Peyer's patch (tissue), 4 donors: ENCODE data around the gene TRAP1. TPM values are rescaled to one million over a fixed set of nuclear protein-coding genes. Genes with fewer than 3 reads are reported as not detected.

ENCODE experiments used
- DNase-seq, 3 donors: peaks; one replicate each; pipeline ENCODE4 v3.0.0-alpha.2; 2017 to 2019
- H3K27ac ChIP-seq, 4 donors: fragments of 200-600 bp; sonication (generic); one replicate each; pipeline ENCODE4 v1.5.1; 2016 to 2019
- H3K27me3 ChIP-seq, 2 donors: fragments of 200-600 bp; sonication (generic); one replicate each; pipeline ENCODE4 v1.5.1; 2019
- H3K36me3 ChIP-seq, 3 donors: fragments of 200-600 bp; sonication (generic); one replicate each; pipeline ENCODE4 v1.5.1; 2016 to 2019
- H3K4me1 ChIP-seq, 4 donors: fragments of 200-600 bp; sonication (generic); one replicate each; pipeline ENCODE4 v1.5.1; 2016 to 2019
- H3K4me3 ChIP-seq, 4 donors: fragments of 200-600 bp; sonication (generic); 1 replicate in 3 of 4; 2 replicates in 1 of 4; pipeline ENCODE4 v1.5.1; 2016 to 2019; ENCODE audit warnings: mild to moderate bottlenecking in 1 of 4
- H3K9me3 ChIP-seq, 4 donors: fragments of 200-600 bp; sonication (generic); one replicate each; pipeline ENCODE4 v1.5.1; 2016 to 2019; ENCODE audit warnings: mild to moderate bottlenecking in 1 of 4
- POLR2A ChIP-seq, 2 donors: fragments of 450-650 bp; IDR thresholded peaks; one replicate each; pipeline ENCODE4 v1.5.1; 2017; ENCODE audit warnings: antibody characterized with exemption in 2 of 2, mild to moderate bottlenecking in 2 of 2, moderate library complexity in 2 of 2
- total RNA-seq, 4 donors: library from RNA; depleted of rRNA; stranded (reverse); fragments of >200 nt; gene quantifications; one replicate each; pipeline ENCODE4 v1.1.0, GENCODE V29; 2016
- TF ChIP-seq, protein P1 (sequence below), 6 experiments: fragments of 450-650 bp in 4 of 6; fragments of 200-600 bp in 2 of 6; sonication (generic) in 1 of 6; IDR thresholded peaks; one replicate each; pipeline ENCODE4 v1.5.1; 2017 to 2019; ENCODE audit warnings: antibody characterized with exemption in 6 of 6, mild to moderate bottlenecking in 3 of 6, moderate library complexity in 1 of 6

TRAP1 gene
- total RNA-seq, 4 donors from 2014 or later: 18.9 to 151 (median 52.8) TPM

DNA sequence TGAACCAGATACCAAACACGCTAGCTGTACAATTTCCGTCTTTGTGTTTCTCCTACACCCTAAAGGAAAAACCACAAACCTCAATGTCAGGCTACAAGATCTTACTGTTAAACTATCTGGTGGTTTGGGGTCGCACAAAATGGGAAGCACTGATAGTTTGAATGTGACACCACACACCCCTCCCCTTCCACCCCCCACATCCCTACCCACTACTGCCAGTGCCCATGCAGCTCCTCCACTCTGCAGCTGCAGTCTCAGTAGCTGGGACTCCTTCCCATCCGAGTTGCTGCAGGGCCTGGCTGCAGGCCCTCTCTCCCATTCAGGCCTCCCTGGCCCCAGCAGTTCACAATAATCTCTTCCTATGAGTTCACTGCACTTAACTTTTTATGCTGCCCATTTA is 18.4 kb downstream of the TRAP1 start:
- no peaks in the 10 kb centered on the region for H3K36me3 ChIP-seq
- no peak overlapping the region for H3K27ac ChIP-seq
- no peak for DNase-seq
- H3K27me3 ChIP-seq: no peaks in the 10 kb centered on the region
- H3K4me1 ChIP-seq: peaks cover 0 to 12% (median 0%) of the 10 kb centered on the region in 4 donors
- TF ChIP-seq, protein P1, sequence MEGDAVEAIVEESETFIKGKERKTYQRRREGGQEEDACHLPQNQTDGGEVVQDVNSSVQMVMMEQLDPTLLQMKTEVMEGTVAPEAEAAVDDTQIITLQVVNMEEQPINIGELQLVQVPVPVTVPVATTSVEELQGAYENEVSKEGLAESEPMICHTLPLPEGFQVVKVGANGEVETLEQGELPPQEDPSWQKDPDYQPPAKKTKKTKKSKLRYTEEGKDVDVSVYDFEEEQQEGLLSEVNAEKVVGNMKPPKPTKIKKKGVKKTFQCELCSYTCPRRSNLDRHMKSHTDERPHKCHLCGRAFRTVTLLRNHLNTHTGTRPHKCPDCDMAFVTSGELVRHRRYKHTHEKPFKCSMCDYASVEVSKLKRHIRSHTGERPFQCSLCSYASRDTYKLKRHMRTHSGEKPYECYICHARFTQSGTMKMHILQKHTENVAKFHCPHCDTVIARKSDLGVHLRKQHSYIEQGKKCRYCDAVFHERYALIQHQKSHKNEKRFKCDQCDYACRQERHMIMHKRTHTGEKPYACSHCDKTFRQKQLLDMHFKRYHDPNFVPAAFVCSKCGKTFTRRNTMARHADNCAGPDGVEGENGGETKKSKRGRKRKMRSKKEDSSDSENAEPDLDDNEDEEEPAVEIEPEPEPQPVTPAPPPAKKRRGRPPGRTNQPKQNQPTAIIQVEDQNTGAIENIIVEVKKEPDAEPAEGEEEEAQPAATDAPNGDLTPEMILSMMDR (IDR thresholded peaks at IDR 0.05): no peak
- no peak for TF ChIP-seq POLR2A (IDR thresholded peaks at IDR 0.05)
- no peak overlapping the region for H3K4me3 ChIP-seq
- H3K9me3 ChIP-seq: no peaks in the 10 kb centered on the region

DNA sequence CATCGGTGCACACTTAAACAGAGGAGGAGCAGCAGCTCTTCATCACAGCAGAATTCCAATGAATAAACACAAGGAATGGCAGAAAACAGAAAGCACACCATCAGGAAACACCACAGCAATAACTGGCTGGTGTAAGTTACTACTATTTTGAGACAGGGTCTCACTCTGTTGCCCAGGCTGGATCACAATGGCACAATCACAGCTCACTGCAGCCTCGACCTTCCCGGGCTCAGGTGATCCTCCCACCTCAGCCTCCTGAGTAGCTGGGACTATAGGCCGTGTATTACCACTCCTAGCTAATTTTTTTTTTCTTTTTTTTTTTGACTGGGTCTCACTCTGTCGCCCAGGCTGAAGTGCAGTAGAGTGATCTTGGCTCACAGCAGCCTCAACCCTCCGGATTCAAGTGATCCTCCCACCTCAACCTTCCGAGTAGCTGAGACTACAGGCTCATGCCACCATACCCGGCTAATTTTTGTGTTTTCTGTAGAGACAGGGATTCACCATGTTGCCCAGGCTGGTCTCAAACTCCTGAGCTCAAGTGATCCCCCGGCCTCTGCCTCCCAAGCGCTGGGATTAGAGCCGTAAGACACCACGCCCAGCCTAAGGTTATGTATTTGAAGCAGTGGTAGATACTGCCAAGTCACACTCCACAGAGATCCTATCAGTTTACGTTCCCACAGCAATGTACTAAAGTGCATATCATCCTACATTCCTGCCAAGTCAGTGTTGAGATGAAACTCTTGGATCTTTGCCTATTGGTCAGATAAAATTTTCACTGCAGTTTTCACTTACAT is 20.7 kb downstream of the TRAP1 start:
- no peaks in the 10 kb centered on the region for H3K36me3 ChIP-seq
- H3K4me3 ChIP-seq: no peak overlapping the region
- no peak for TF ChIP-seq POLR2A (IDR thresholded peaks at IDR 0.05)
- TF ChIP-seq, protein P1 (IDR thresholded peaks at IDR 0.05): no peak
- no peaks in the 10 kb centered on the region for H3K27me3 ChIP-seq
- no peak for DNase-seq
- H3K27ac ChIP-seq: no peak overlapping the region
- peaks cover 0 to 12% (median 0%) of the 10 kb centered on the region in 4 donors for H3K4me1 ChIP-seq
- H3K9me3 ChIP-seq: no peaks in the 10 kb centered on the region

DNA sequence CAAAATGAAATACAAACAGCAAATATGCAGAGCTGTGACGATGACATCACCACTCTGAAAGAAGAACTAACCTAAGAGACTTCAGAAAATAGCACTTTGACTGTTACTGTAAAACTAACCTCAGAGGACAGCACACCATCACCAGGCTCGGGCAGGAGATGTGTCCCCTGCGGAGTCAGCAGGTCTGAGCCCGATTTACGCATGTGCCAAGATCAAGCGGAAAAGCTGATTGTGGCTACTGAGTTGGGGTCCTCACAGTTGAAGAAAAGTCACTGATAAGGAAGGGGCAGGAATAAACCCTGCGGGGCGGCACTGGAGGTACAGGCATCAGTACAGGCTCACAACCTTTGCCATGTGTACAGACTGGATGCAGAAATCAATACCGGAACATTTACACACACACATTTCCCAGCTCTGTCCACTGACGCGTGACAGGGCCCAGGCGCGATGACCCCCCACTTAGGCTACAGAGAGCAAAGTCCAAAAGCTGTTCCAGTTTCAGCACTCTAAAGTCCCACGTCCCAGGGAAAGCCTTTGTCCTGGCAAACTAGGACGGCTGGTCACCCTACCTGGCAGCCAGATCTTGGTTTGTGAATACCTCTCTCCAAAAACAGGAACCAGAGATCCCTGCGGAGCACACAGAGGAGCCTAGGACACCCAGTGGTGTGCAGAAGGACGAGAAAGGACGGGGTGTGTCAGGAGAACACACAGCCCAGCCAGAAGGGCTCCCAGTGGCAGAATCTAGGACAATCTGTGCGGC is 21.5 kb downstream of the TRAP1 start:
- no peaks in the 10 kb centered on the region for H3K9me3 ChIP-seq
- TF ChIP-seq POLR2A (IDR thresholded peaks at IDR 0.05): no peak
- TF ChIP-seq, protein P1 (IDR thresholded peaks at IDR 0.05): no peak
- peaks cover 0 to 16% (median 0%) of the 10 kb centered on the region in 4 donors for H3K4me1 ChIP-seq
- H3K27ac ChIP-seq: no peak overlapping the region
- H3K4me3 ChIP-seq: no peak overlapping the region
- no peaks in the 10 kb centered on the region for H3K27me3 ChIP-seq
- DNase-seq: no peak
- H3K36me3 ChIP-seq: no peaks in the 10 kb centered on the region

DNA sequence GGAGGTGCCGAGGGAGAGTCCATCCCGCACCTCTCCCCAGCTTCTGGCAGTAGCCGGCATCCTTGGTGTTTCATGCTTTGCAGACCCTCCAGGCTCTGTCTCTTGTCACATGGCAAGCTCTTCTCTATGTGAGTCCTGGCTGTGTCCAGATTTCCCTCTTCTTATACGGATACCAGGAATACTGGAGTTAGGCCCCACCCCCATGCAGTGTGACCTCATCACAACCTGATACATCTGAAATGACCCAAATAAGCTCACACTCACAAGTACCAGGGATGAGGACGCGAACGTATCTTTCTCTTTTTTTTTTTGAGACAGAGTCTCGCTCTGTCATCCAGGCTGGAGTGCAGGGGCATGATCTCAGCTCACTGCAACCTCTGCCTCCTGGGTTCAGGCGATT is 23.3 kb downstream of the TRAP1 start:
- Histone ChIP-seq H3K27ac (no peak overlapping the region), H3K36me3 (no peaks in the 10 kb centered on the region), H3K4me1 (peaks cover 0 to 23% (median 0%) of the 10 kb centered on the region in 4 donors), H3K27me3 (no peaks in the 10 kb centered on the region), H3K9me3 (no peaks in the 10 kb centered on the region), H3K4me3 (no peak overlapping the region)
- no peak for DNase-seq
- TF ChIP-seq POLR2A (IDR thresholded peaks at IDR 0.05): no peak
- TF ChIP-seq, protein P1 (IDR thresholded peaks at IDR 0.05): no peak

DNA sequence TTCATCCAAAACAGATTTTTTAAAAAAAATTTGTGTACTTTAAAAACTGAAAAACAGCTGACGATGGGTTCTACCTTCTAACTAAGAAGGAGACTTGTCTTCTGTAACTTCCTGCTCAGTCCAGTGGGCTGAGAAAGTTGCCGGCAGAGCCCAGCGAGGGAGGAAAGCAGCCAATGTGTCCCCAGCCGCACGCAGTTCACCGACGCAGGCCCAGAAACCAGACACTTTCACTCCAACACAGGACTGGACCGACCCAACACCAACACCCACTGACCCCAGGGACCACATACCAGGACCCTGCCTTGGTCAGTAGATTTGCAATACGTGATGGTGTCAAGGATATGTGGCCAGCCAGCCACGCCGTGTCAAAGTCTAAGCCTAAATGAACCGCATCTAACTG is 25.6 kb downstream of the TRAP1 start:
- no peak for TF ChIP-seq POLR2A (IDR thresholded peaks at IDR 0.05)
- TF ChIP-seq, protein P1 (IDR thresholded peaks at IDR 0.05): no peak
- Histone ChIP-seq H3K4me1 (peaks cover 0 to 23% (median 0%) of the 10 kb centered on the region in 4 donors), H3K9me3 (no peaks in the 10 kb centered on the region), H3K27ac (no peak overlapping the region), H3K27me3 (no peaks in the 10 kb centered on the region), H3K4me3 (no peak overlapping the region), H3K36me3 (peaks cover 0 to 9% (median 0%) of the 10 kb centered on the region in 3 donors)
- DNase-seq: no peak
